ENCODE measurements around the gene TAS1R3.

Gene TAS1R3

DNA sequence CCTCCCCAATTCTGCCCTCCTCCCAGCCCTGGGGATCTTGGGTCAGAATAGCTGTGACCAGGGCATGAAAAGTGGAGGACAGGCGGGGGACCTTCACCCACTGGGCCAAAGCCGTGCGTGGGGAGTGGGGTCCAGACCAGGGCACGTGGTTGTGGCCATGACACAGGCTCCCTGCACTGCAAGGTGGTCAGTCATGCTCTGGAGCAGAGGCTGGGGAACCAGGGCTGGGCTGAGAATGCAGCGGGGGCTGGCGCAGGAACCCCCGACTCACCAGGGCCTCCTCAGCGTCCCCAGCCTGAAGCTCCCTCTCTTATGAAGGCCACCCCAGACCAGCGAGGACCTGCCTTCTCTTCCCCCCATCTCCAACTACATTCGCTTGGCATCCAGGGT lies 15.4 kb downstream of the TAS1R3 start:
- Mint-ChIP-seq H3K4me3 (peak overlapping the region; percentile 27 to 77), H3K9me3 (peaks cover 0 to under 1% of the 10 kb centered on the region in 2 donors), H3K27me3 (no peaks in the 10 kb centered on the region), H3K4me1 (peaks cover 51% of the 10 kb centered on the region), H3K27ac (no peak overlapping the region)
- ATAC-seq (no peak), DNase-seq (no peak)

DNA sequence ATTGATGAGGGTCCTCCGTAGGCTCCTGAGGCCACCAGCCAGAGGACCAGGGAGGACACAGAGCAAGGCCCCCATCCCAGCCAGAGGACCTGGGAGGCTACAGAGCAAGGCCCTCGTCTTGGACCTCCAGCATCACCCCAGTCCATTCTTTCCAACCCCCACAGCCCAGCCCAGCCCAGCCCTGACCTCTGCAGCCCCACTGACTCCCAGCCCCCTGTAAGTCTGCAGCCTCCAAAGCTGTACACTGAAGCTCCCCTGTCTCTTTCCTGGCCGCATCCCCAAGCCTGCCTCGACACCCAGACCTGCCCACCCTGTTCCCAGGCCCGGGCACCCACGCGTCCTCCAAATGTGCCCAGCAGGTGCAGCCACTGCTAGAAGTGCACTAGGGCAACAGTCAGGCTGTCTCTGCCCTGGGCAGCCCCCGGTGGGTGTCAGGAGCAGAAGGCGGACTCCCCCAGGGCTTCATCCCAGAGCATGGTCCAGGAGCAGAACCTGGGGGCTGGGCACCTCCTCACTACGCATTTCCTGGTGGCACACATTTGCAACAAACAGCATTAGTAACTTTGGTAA lies 16.0 kb downstream of the TAS1R3 start:
- Mint-ChIP-seq H3K27ac (no peak overlapping the region), H3K4me1 (peaks cover 55% of the 10 kb centered on the region), H3K4me3 (peak overlapping the region; percentile 77 to 85), H3K9me3 (no peaks in the 10 kb centered on the region), H3K27me3 (peaks cover 4% of the 10 kb centered on the region)
- no peak for ATAC-seq
- no peak for DNase-seq

- no peaks in the 10 kb centered on the region for H3K9me3 Mint-ChIP-seq
- peaks cover 11% of the 10 kb centered on the region for H3K27me3 Mint-ChIP-seq
- peak overlapping the region; percentile 77 to 85 for H3K4me3 Mint-ChIP-seq
- DNase-seq (no peak), ATAC-seq (no peak)
- H3K4me1 Mint-ChIP-seq, result peaks cover 59% of the 10 kb centered on the region
- peak overlapping the region in 1 of 2 donors; percentile 12 for H3K27ac Mint-ChIP-seq
Measured at GRCh38 chr1:1347663-1348419, 16.8 kb downstream of the TAS1R3 start.

GRCh38 chr1:1348420-1349255 lies 17.6 kb downstream of the TAS1R3 start:
- Mint-ChIP-seq H3K27ac (no peak overlapping the region), H3K4me1 (peaks cover 59% of the 10 kb centered on the region)
- peak; percentile 46 for ATAC-seq

DNA sequence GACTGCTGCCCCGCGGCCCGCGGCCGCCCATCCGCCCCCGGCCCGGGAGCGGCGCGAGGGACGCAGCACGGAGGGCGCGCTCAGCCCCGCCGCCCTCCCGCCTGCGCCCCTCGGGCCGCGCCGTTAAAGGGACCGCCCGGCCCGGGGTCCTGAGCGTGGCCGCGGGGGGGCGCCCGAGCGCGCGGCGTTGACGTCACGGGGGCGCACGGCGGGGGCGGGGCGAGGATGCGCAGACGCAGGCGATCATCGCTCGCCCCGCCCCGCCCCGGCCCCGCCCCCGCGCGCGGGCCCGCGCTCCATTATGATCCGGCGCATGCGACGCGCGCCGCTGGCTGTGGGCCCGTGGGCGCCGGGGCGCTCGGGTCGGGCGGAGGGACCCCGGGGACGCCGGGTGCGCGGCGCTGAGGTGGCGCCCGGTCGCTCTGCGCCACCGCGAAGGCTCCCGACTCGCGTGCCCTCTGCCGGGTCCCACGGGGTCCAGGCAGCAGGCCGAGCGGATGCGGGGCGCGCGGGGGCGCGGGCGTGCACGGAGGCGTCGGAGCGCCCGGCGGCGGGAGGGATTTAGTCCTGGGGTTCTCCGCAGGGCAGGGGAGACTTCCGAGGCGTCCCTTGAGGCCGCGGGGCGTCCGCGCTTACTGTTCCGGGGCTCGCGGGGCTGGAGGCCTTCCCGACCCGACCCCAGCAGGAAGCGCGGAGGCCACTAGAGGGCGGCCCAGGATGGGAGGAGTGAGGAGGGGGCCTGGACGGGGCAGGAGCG lies 18.4 kb downstream of the TAS1R3 start, which contains the start of gene DVL1:
DVL1 (minus strand) TSS at position 163 of the 757 bp plus-strand sequence. CDS start 353 bp downstream, outside the sequence.
- H3K9me3 Mint-ChIP-seq, result no peaks in the 10 kb centered on the region
- ATAC-seq (peak; percentile 81), DNase-seq (peak; percentile 79 to 81)
- peaks cover 27% of the 10 kb centered on the region for H3K27me3 Mint-ChIP-seq
- peaks cover 61% of the 10 kb centered on the region for H3K4me1 Mint-ChIP-seq
- no peak within 1 kb of the TSS for H3K27ac Mint-ChIP-seq
- peak within 1 kb of the TSS; percentile 77 to 85 for H3K4me3 Mint-ChIP-seq

More at GRCh38 chr1:1348420-1349255, 17.6 kb downstream of the TAS1R3 start:
- DNase-seq, result no peak
- H3K4me3 Mint-ChIP-seq, result peak overlapping the region; percentile 77 to 85
- H3K9me3 Mint-ChIP-seq, result no peaks in the 10 kb centered on the region
- peaks cover 19% of the 10 kb centered on the region for H3K27me3 Mint-ChIP-seq

GRCh38 chr1:1351511-1352427 lies 20.7 kb downstream of the TAS1R3 start:
- peaks cover 34% of the 10 kb centered on the region for H3K27me3 Mint-ChIP-seq
- ATAC-seq (no peak), DNase-seq (no peak)
- peaks cover 45% of the 10 kb centered on the region for H3K4me1 Mint-ChIP-seq
- H3K9me3 Mint-ChIP-seq, result no peaks in the 10 kb centered on the region
- peak overlapping the region in 1 of 2 donors; percentile 12 for H3K27ac Mint-ChIP-seq
- H3K4me3 Mint-ChIP-seq, result peak overlapping the region; percentile 42 to 56

GRCh38 chr1:1352786-1353388 lies 21.8 kb downstream of the TAS1R3 start:
- Mint-ChIP-seq H3K27ac (no peak overlapping the region), H3K4me3 (no peak overlapping the region), H3K4me1 (peaks cover 43% of the 10 kb centered on the region), H3K9me3 (no peaks in the 10 kb centered on the region), H3K27me3 (peaks cover 34% of the 10 kb centered on the region)
- no peak for ATAC-seq
- no peak for DNase-seq

DNA sequence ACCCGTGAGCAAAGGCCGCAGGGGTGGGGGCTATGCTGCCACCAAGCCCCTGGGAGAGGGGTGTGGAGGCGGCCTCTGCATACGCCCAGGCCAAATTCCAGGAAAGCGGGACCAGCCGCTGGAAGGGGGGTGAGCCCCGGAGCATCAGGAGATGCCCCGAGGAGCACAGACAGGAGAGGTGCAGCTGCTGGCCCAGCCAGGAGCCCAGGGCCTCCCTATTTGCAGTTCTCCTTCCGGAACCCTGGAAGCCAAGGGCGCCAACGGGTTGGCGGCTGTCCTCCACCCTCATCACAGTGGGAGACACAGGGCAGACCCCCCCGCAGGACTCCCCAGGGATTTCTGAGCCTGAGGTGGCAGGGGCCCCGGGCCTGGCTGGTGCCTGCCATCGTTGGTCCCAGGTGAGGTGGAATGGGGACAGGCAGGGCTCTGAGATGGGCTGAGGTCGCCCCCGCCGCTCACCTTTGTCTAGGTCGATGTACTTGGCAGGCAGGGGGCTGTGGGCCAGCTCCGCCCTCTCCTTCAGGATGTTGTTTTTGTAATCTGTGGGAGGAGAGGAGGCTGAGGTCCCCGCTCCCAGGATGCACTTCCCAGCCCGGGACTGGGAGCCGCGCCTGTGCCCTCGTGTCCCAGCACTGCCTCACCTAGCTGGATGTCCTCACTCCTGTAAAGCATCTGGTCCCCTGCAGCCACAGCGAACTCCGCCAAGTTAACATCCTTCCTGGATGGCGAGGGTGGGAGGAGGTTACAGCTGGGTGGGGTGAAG lies 22.5 kb downstream of the TAS1R3 start:
- Mint-ChIP-seq H3K4me3 (peak overlapping the region in 1 of 2 donors; percentile 31), H3K27ac (no peak overlapping the region), H3K9me3 (no peaks in the 10 kb centered on the region), H3K4me1 (peaks cover 45% of the 10 kb centered on the region), H3K27me3 (peaks cover 34% of the 10 kb centered on the region)
- ATAC-seq, result no peak
- no peak for DNase-seq

DNA sequence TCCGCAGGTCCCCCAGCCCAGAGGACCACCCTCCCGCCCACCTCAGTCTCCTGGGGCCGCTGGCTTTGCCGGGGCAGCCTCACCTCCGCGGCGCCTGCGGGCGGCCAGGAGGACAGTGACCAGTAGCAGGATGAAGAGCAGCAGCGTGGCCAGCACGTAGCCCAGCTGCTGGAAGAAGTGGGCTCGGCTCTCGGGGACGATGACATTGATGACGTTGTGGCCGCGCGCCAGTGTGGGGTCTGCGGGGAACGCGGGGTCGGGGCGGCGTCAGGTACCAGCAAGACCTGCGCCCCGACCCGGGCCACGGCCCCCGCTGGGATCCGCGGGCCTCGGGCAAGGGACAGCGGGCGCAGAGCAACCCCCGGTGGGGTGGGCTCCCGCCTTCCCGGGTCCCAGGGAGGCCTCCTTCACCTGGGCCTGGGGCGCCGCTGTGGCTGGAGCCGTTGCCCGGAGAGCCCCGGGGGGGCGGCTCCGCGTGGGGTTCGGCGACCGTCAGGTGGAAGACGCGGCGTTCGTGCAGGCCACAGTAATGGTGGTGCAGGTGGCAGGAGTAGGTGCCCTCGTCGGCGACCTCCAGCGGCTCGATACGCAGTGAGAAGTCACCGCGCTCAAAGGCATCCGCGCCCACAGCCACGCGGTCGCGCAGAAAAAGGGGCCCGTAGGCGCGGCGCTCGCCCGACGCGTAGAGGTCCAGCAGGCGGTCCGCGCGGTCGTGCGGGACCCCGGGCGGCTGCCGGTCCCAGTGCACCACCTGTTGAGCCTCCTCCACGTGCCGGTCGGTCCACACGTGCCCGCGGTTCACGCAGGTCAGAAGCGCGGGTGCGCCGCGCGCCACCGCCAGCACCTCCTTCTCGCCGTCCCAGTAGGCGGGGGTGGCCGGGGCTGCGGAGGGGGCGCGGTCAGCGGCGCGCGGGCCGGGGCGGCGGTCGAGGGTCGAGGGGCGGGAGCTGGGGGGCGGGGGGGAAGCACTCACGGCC lies 23.5 kb downstream of the TAS1R3 start:
- Mint-ChIP-seq H3K27ac (no peak overlapping the region), H3K27me3 (peaks cover 34% of the 10 kb centered on the region), H3K9me3 (no peaks in the 10 kb centered on the region), H3K4me1 (peaks cover 55% of the 10 kb centered on the region), H3K4me3 (peak overlapping the region; percentile 65 to 68)
- ATAC-seq (no peak), DNase-seq (no peak)

- DNase-seq, result no peak
- Mint-ChIP-seq H3K27ac (no peak overlapping the region), H3K27me3 (peaks cover 34% of the 10 kb centered on the region), H3K4me3 (no peak overlapping the region), H3K4me1 (peaks cover 59% of the 10 kb centered on the region), H3K9me3 (no peaks in the 10 kb centered on the region)
- peak; percentile 34 for ATAC-seq
Measured at GRCh38 chr1:1355416-1355815, 24.3 kb downstream of the TAS1R3 start.

- ATAC-seq (no peak), DNase-seq (no peak)
- Mint-ChIP-seq H3K4me3 (no peak overlapping the region), H3K9me3 (no peaks in the 10 kb centered on the region), H3K27ac (no peak overlapping the region), H3K27me3 (peaks cover 34% of the 10 kb centered on the region), H3K4me1 (peaks cover 59% of the 10 kb centered on the region)
Measured at GRCh38 chr1:1356166-1356795, 25.2 kb downstream of the TAS1R3 start.

DNA sequence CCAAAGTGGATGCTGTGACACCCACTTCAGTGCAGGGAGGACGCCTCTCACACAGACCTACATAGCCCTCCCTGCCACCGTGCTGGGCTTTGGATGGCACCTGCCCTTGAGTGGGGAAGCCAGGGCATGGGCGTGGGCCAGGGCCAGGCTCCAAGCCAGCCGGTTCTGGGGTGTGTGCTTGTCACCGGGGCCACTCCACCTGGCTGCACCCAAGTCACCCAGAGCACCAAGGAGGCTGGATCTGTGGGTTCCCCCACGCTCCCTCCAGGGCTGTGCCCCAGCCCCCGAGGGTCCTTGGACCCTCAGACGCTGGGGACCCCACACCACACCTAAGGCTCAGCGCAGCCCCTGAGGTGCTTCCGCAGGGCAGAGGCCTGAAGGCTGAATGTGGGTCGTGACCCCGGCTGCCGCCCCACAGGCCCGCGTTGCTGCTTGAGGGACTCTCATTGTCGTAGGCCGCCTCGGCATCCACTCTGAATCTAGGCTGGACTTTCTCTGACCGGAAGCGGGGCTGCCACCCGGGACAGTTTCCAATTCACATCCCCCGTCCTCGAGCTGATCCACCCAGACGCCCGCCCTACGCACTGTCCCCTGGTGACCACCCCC lies 25.8 kb downstream of the TAS1R3 start:
- H3K27me3 Mint-ChIP-seq, result peaks cover 32% of the 10 kb centered on the region
- peaks cover 57% of the 10 kb centered on the region for H3K4me1 Mint-ChIP-seq
- DNase-seq (no peak), ATAC-seq (peak; percentile 10)
- no peak overlapping the region for H3K27ac Mint-ChIP-seq
- H3K4me3 Mint-ChIP-seq, result no peak overlapping the region
- H3K9me3 Mint-ChIP-seq, result no peaks in the 10 kb centered on the region

Measured in stimulated activated naive CD8-positive, alpha-beta T cell treated with anti-CD3 and anti-CD28 coated beads, Interleukin-15, amount 100 ng/mL, for 72 hours (primary cell).